GM12865 (cell line): ENCODE measurements around the gene SVEP1.

Experiments used
- DNase-seq: peaks from one replicate; pipeline ENCODE4 v3.0.0; 2010; ENCODE audit warnings: low read depth
- H3K4me3 ChIP-seq: 2 replicates; pipeline ENCODE4 v1.5.1; 2011; ENCODE audit warnings: mild to moderate bottlenecking, low read depth, low read length, control low read depth
- TF ChIP-seq, protein P1 (sequence below): IDR thresholded peaks from 2 replicates; pipeline ENCODE4 v1.5.1; 2011; ENCODE audit warnings: low read length, control low read depth, low read depth, inconsistent platforms; ENCODE audit not compliant: insufficient read depth; ENCODE audit errors: missing control alignments

Gene SVEP1

DNA sequence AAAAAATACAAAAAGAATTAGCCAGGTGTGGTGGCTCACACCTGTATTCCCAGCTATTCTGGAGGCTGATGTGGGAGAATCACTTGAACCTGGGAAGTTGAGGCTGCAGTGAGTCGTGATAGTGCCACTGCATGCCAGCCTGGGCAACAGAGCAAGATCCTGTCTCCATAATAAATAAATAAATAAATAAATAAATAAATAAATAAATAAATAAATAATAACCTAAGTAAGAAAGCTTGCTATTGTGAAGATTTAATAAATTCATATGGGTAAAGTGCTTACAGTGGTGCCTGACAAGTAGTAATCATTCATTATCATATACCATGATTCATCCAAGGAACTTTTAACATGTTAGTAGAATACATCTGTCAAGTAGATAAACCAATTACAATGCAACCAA, 13.4 kb downstream of the SVEP1 start:
- H3K4me3 ChIP-seq = no peak overlapping the region
- DNase-seq = no peak
- TF ChIP-seq, protein P1, sequence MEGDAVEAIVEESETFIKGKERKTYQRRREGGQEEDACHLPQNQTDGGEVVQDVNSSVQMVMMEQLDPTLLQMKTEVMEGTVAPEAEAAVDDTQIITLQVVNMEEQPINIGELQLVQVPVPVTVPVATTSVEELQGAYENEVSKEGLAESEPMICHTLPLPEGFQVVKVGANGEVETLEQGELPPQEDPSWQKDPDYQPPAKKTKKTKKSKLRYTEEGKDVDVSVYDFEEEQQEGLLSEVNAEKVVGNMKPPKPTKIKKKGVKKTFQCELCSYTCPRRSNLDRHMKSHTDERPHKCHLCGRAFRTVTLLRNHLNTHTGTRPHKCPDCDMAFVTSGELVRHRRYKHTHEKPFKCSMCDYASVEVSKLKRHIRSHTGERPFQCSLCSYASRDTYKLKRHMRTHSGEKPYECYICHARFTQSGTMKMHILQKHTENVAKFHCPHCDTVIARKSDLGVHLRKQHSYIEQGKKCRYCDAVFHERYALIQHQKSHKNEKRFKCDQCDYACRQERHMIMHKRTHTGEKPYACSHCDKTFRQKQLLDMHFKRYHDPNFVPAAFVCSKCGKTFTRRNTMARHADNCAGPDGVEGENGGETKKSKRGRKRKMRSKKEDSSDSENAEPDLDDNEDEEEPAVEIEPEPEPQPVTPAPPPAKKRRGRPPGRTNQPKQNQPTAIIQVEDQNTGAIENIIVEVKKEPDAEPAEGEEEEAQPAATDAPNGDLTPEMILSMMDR = no peak

DNA sequence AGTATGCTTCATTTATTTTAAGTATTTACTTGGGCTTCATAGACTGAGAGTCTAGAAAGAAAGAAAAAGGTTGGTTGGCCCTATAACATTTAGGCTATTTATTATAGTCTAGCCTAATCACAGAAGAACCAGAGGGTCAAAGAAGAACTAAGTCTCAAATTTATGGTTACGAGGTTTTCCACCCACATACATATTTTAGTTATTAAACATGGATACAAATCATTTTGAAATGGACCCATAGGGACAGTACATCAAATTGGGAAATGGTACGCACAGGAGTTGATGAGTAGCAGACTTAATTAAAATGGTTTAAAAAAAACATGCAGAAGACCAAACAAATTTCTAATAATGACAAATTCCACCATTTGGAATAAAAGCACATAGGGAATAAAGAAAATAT, 17.7 kb downstream of the SVEP1 start:
- TF ChIP-seq, protein P1 = no peak
- H3K4me3 ChIP-seq = no peak overlapping the region
- no peak for DNase-seq

DNA sequence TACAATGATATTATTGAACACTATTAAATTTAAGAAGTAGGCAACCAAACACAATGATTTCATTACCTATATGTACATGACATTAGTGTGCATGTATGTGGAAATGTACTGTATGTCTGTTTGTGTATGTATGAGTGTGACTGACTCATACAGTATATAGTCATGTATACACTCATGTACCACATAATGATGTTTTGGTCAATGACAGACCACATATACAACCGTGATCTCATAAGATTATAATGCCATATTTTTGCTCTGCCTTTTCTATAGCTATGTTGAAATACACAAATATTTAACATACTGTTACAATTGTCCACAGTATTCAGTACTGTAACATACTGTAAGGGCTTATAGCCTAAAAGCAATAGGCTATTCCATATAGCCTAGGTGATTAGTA, 19.7 kb downstream of the SVEP1 start:
- no peak for DNase-seq
- TF ChIP-seq, protein P1 = no peak
- H3K4me3 ChIP-seq = no peak overlapping the region

DNA sequence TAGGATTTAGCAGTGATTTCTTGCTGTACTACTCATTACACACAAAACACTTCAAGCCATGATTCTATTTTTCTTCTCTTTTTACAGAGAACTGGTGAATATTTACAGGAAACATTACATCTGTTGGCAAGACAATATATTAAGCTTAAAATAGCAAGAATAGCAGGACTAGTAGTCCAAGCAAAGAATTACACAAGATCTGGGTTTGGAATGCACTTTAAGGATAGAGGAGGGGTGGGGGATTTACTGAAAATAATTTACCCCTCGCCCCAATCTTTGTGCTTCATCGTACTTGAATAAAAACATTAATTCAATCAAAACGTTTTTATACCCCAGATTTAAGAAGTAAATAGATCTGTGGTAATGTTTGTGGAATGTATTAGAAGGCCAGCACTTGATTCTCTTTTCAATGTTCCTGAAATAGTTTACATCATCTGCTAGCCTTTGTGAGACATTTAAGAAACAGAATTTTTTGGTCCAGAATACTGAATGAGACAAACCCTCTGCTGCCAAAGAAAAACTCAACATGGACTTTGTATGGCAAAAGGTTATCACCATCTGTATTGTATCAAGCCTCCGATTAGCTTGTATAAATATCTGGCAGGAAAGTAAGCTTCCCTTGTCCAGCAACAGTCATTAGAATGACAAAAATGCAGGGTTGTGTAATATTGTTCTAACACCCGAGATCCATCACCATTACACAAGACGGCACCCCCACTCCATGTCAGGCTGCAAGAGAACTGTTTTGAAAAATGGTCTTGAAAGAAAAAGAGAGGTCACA, 23.8 kb downstream of the SVEP1 start:
- TF ChIP-seq, protein P1 = no peak
- DNase-seq = no peak
- no peak overlapping the region for H3K4me3 ChIP-seq

DNA sequence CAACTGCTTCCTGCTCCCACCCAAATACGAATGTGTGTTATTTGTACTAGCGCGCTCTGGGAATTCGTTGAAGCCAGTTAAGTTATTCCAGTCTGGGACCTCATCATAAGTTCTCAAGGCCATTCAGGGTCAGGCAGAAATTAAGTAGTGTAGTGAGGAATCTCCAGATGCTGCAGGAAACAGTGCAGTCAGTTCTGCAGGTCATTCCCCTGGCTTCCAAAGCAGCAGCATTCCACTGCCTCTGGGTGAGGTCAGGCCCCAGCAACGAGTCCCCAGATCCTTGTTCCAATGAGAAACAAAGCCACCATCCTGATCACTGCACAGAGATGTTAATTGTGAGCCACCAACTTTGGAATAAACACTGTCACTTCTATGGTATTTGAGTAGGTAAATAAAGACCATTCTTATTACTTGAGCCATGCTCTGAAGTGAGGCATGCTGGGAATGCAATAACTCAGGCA, 33.1 kb downstream of the SVEP1 start:
- DNase-seq = no peak
- TF ChIP-seq, protein P1 = no peak
- no peak overlapping the region for H3K4me3 ChIP-seq

DNA sequence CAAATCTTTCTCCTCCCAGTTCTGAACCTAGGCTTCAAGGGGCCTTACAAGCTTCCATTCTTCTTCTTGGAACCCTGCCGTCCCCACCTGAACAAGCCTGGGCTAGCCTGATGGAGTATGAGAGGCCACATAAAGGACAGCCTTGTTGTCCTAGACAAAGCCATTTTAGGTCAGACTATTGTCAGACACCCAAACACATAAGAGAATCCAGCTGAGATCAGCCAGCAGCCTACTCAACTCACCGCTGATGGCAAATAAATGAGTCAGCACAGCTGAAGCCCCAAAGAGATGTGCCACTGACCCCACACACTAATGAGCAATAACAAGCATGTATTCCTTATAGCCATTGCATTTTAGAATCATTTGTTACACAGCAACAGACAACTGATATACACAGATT, 33.8 kb downstream of the SVEP1 start:
- no peak overlapping the region for H3K4me3 ChIP-seq
- TF ChIP-seq, protein P1 = no peak
- peak; percentile 18 for DNase-seq

DNA sequence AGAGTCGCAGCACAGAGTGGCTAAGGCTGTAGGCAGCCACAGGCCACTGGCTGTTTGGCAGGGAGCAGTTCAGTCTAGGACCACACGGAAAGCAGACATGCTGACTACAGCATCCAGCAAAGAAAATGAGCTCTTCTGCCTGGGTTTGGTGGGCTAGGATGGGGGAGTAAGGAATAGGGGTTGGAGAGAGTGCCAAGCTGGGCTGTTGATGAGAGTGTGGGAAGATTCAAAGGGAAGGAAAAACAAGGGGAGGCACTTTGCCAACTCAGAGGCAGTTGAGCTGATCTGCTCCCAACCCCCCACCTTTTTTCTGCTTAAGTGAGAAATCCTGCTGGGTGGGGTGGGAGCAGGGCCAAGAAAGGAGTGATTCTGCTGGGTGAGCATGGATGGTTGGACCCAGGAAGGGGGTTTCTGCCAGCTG, 35.9 kb downstream of the SVEP1 start:
- TF ChIP-seq, protein P1 = no peak
- no peak for DNase-seq
- no peak overlapping the region for H3K4me3 ChIP-seq
